T47D (cell line): ENCODE measurements around the gene SLFNL1.

Experiments used
- DNase-seq, 2 experiments: peaks; one replicate each; pipeline versions ENCODE4 v3.0.0 to v3.0.0-alpha.2; 2011 to 2012; ENCODE audit warnings: low read depth in 1 of 2, low spot score in 1 of 2
- JUND ChIP-seq: IDR thresholded peaks from 2 replicates; pipeline ENCODE4 v1.6.1; 2012; ENCODE audit warnings: low read depth
- in situ Hi-C: cut with HindIII; loops from 2 replicates; pipeline ENCODE4 v1.10.0; 2016; ENCODE audit warnings: low sequenced_read_pairs, low pct_unique_long_range_greater_than_20kb

SLFNL1 gene

GRCh38 chr1:40980453-40981121 is 40.9 kb downstream of the SLFNL1 start:
- in situ Hi-C loops, result no loop called here
- no peak for TF ChIP-seq JUND
- DNase-seq, result peak in 1 of 2 experiments; percentile 19

- no peak for TF ChIP-seq JUND
- DNase-seq, result no peak
- in situ Hi-C loops, result no loop called here
These were observed 41.5 kb downstream of the SLFNL1 start for GRCh38 chr1:40980068-40980452.

GRCh38 chr1:40979241-40980067 is 42.1 kb downstream of the SLFNL1 start, which contains the start of gene CTPS1:
Gene CTPS1 (plus strand): TSS chr1:40979696. CDS start chr1:40983291, 3,595 bp downstream.
- in situ Hi-C loops, result no loop called here
- TF ChIP-seq JUND, result no peak
- DNase-seq, result peak; percentile 92 to 96

GRCh38 chr1:40978886-40979240 is 42.7 kb downstream of the SLFNL1 start:
- DNase-seq, result no peak
- no peak for TF ChIP-seq JUND
- in situ Hi-C loops, result no loop called here

- DNase-seq, result no peak
- TF ChIP-seq JUND, result no peak
- in situ Hi-C loops, result no loop called here
These were observed 43.8 kb downstream of the SLFNL1 start for GRCh38 chr1:40977716-40978115.

- no peak for TF ChIP-seq JUND
- in situ Hi-C loops, result no loop called here
- DNase-seq, result peak in 1 of 2 experiments; percentile 53
These were observed 44.4 kb downstream of the SLFNL1 start for GRCh38 chr1:40976952-40977690.

- no peak for TF ChIP-seq JUND
- no peak for DNase-seq
- in situ Hi-C loops, result no loop called here
These were observed 46.6 kb downstream of the SLFNL1 start for GRCh38 chr1:40974945-40975344.

GRCh38 chr1:40973912-40974311 is 47.6 kb downstream of the SLFNL1 start:
- DNase-seq, result no peak
- TF ChIP-seq JUND, result no peak
- in situ Hi-C loops, result no loop called here

GRCh38 chr1:40971966-40972365 is 49.6 kb downstream of the SLFNL1 start:
- no peak for DNase-seq
- no peak for TF ChIP-seq JUND
- in situ Hi-C loops, result no loop called here

- no peak for TF ChIP-seq JUND
- in situ Hi-C loops, result no loop called here
- DNase-seq, result no peak
These were observed 52.1 kb downstream of the SLFNL1 start for GRCh38 chr1:40969445-40969844.

- TF ChIP-seq JUND, result no peak
- DNase-seq, result no peak
- in situ Hi-C loops, result no loop called here
These were observed 55.1 kb downstream of the SLFNL1 start for GRCh38 chr1:40966417-40966816.
